BLaER1 (cell line): ENCODE measurements around the gene ACCS.

Experiments
- H3K27ac ChIP-seq: shearing (Covaris generic); formaldehyde crosslinking; 2 replicates; pipeline ENCODE4 v1.8.1; 2022
- H3K27me3 ChIP-seq: shearing (Covaris generic); formaldehyde crosslinking; 2 replicates; pipeline ENCODE4 v1.8.1; 2022
- H3K36me3 ChIP-seq: shearing (Covaris generic); formaldehyde crosslinking; 2 replicates; pipeline ENCODE4 v1.8.1; 2022
- H3K4me1 ChIP-seq: shearing (Covaris generic); formaldehyde crosslinking; 2 replicates; pipeline ENCODE4 v1.8.1; 2022
- H3K4me2 ChIP-seq: shearing (Covaris generic); formaldehyde crosslinking; 2 replicates; pipeline ENCODE4 v1.8.1; 2022
- H3K4me3 ChIP-seq: shearing (Covaris generic); formaldehyde crosslinking; 2 replicates; pipeline ENCODE4 v1.8.1; 2022
- H3K9ac ChIP-seq: shearing (Covaris generic); formaldehyde crosslinking; 2 replicates; pipeline ENCODE4 v1.8.1; 2022
- H3K9me3 ChIP-seq: shearing (Covaris generic); formaldehyde crosslinking; 2 replicates; pipeline ENCODE4 v1.8.1; 2022
- H4K20me1 ChIP-seq: shearing (Covaris generic); formaldehyde crosslinking; 2 replicates; pipeline ENCODE4 v1.8.1; 2022
- Cebpa-rat ChIP-seq: shearing (Covaris generic); IDR thresholded peaks from 2 replicates; pipeline ENCODE4 v1.8.1; 2022

ACCS gene

GRCh38 chr11:44120169-44120568 is 54.1 kb downstream of the ACCS start:
- H3K36me3 ChIP-seq = peaks cover 67% of the 10 kb centered on the region
- H3K9ac ChIP-seq = no peak overlapping the region
- no peak overlapping the region for H3K4me3 ChIP-seq
- no peaks in the 10 kb centered on the region for H4K20me1 ChIP-seq
- peaks cover under 1% of the 10 kb centered on the region for H3K4me1 ChIP-seq
- TF ChIP-seq Cebpa-rat = no peak
- H3K27ac ChIP-seq = no peak overlapping the region
- no peaks in the 10 kb centered on the region for H3K27me3 ChIP-seq
- H3K9me3 ChIP-seq = no peaks in the 10 kb centered on the region
- H3K4me2 ChIP-seq = no peak overlapping the region

DNA sequence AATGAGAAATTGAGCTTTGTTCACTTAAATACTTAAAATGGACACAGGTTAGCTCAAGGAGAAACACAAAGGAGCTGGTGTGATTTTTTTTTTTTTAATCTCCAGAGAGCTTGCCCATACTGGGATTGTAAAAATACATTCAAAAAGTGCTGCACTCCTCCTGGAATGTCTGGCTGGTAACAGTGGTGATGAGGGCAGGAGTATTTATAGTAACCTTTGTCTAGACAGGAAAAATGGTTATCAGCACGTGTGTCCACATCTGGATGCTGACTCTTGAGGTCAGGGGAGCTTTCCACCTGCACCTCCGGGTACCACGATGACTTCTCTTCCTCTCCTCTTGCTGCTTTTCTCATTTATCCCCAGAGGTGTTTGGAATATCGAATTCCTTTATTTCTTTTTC is 59.5 kb downstream of the ACCS start:
- H3K4me2 ChIP-seq = peak overlapping the region; percentile 2; the same call in 1 of the 2 replicates
- no peak for TF ChIP-seq Cebpa-rat
- H4K20me1 ChIP-seq = 0 out of 2 replicates have a peak, but pooled peaks cover 7% of the 10 kb centered on the region
- no peak overlapping the region for H3K4me3 ChIP-seq
- H3K36me3 ChIP-seq = peaks cover 82% of the 10 kb centered on the region
- H3K4me1 ChIP-seq = peaks cover 6% of the 10 kb centered on the region
- H3K27ac ChIP-seq = no peak overlapping the region
- no peaks in the 10 kb centered on the region for H3K27me3 ChIP-seq
- H3K9ac ChIP-seq = no peak overlapping the region
- H3K9me3 ChIP-seq = no peaks in the 10 kb centered on the region

DNA sequence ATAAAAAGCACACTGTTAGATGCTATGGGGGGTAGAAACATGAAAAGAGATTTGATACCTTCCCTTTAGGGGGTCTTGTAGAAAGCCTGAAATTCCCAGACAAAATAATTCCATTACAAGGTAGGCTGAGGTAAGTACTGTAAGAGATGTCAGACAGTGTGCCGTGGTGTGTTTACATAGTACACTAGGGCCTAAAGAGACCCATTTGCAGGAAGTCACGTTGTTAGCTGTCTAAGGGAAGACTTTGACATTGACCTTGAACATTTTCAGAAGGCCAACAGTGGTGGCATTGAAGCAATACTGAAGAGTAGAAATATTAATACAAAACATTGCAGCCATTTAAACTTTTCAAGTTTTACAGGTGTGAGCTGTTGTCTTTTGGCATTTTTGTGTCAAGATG is 60.2 kb downstream of the ACCS start:
- Histone ChIP-seq H3K4me3 (no peak overlapping the region), H3K4me1 (peaks cover 6% of the 10 kb centered on the region), H3K27me3 (no peaks in the 10 kb centered on the region), H3K9ac (no peak overlapping the region), H3K27ac (no peak overlapping the region), H3K9me3 (no peaks in the 10 kb centered on the region), H3K4me2 (no peak overlapping the region), H4K20me1 (0 out of 2 replicates have a peak, but pooled peaks cover 7% of the 10 kb centered on the region), H3K36me3 (peaks cover 84% of the 10 kb centered on the region)
- TF ChIP-seq Cebpa-rat = no peak

DNA sequence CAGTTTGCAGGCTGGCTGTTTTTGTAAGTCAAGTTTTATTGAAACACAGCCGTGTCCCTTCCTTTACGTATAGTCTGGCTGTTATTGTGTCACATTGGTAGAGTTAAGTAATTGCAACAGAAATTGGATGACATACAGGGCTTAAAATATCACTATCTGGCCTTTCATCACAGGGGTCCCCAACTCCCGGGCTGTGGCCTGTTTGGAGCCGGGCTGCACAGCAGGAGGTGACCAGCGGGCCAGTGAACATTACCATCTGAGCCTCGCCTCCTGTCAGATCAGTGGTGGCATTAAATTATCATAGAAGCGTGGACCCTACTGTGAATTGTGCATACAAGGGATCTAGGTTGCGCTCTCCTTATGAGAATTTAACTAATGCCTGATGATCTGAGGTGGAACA is 61.1 kb downstream of the ACCS start:
- Histone ChIP-seq H3K27me3 (no peaks in the 10 kb centered on the region), H3K36me3 (peaks cover 86% of the 10 kb centered on the region), H3K4me3 (no peak overlapping the region), H3K9me3 (no peaks in the 10 kb centered on the region), H3K9ac (no peak overlapping the region), H3K4me1 (peaks cover 6% of the 10 kb centered on the region), H3K4me2 (no peak overlapping the region), H4K20me1 (0 out of 2 replicates have a peak, but pooled peaks cover 7% of the 10 kb centered on the region), H3K27ac (no peak overlapping the region)
- TF ChIP-seq Cebpa-rat = no peak

DNA sequence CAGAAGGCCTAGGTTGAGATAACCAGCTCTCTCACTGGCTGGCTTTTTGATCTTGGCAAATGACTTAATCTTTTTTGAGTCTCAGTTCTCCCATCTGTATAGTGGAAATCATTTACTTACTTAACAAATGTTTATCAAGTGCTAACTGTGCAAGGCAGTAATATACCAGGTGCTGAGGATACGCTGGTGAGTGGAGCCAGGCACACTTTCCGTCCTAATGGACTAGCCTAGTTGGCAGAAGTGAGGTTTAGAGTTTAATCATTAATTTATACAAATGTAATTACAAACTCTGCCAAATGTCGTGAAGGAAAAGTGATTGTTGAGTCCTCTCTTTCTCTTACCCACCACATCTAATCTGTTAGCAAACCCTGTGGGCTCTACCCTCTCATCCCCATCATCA is 62.7 kb downstream of the ACCS start:
- Histone ChIP-seq H3K36me3 (peaks cover 88% of the 10 kb centered on the region), H3K4me2 (no peak overlapping the region), H3K4me3 (no peak overlapping the region), H3K27me3 (no peaks in the 10 kb centered on the region), H3K9me3 (no peaks in the 10 kb centered on the region), H3K9ac (no peak overlapping the region), H4K20me1 (0 out of 2 replicates have a peak, but pooled peaks cover 7% of the 10 kb centered on the region), H3K4me1 (peaks cover 6% of the 10 kb centered on the region), H3K27ac (no peak overlapping the region)
- no peak for TF ChIP-seq Cebpa-rat

GRCh38 chr11:44130751-44131150 is 64.7 kb downstream of the ACCS start:
- Histone ChIP-seq H3K9ac (no peak overlapping the region), H3K4me3 (no peak overlapping the region), H3K4me2 (no peak overlapping the region), H3K36me3 (peaks cover 76% of the 10 kb centered on the region), H3K9me3 (no peaks in the 10 kb centered on the region), H4K20me1 (0 out of 2 replicates have a peak, but pooled peaks cover 7% of the 10 kb centered on the region), H3K27ac (no peak overlapping the region), H3K27me3 (no peaks in the 10 kb centered on the region), H3K4me1 (no peaks in the 10 kb centered on the region)
- TF ChIP-seq Cebpa-rat = no peak

GRCh38 chr11:44133335-44133946 is 67.4 kb downstream of the ACCS start:
- no peak overlapping the region for H3K4me3 ChIP-seq
- H3K27ac ChIP-seq = no peak overlapping the region
- 0 out of 2 replicates have a peak, but pooled peaks cover 2% of the 10 kb centered on the region for H4K20me1 ChIP-seq
- no peaks in the 10 kb centered on the region for H3K9me3 ChIP-seq
- no peak overlapping the region for H3K4me2 ChIP-seq
- no peak overlapping the region for H3K9ac ChIP-seq
- TF ChIP-seq Cebpa-rat = no peak
- H3K36me3 ChIP-seq = peaks cover 51% of the 10 kb centered on the region
- no peaks in the 10 kb centered on the region for H3K27me3 ChIP-seq
- no peaks in the 10 kb centered on the region for H3K4me1 ChIP-seq
